Keratinocyte (primary cell): Measurements from ENCODE around the gene TAOK1. TPM values are rescaled to one million over a fixed set of nuclear protein-coding genes. Genes with fewer than 3 reads are reported as not detected.

Experiments used
- DNase-seq: peaks from one replicate; pipeline ENCODE4 v3.0.0-alpha.2; 2011; ENCODE audit warnings: low read depth, missing footprints, low spot score
- FAIRE-seq: peaks from 2 replicates; lab custom pipeline; 2011; peaks lifted over from hg19 to GRCh38; lab: Jason Lieb, UNC
- H2AFZ ChIP-seq: 2 replicates; pipeline ENCODE4 v1.6.0; 2012; ENCODE audit warnings: low read length, control low read depth, inconsistent platforms; ENCODE audit not compliant: control insufficient read depth
- H3K27ac ChIP-seq: 2 replicates; pipeline ENCODE4 v1.5.1; 2011; ENCODE audit warnings: low read length; ENCODE audit not compliant: control insufficient read depth, insufficient read depth
- H3K27me3 ChIP-seq: 3 replicates; pipeline ENCODE4 v1.6.0; 2011; ENCODE audit warnings: low read length; ENCODE audit not compliant: control insufficient read depth, insufficient read depth; ENCODE audit errors: extremely low read depth
- H3K36me3 ChIP-seq, 2 experiments: 2 replicates in 1 of 2; 3 replicates in 1 of 2; pipeline ENCODE4 v1.5.1; 2011; ENCODE audit warnings: low read length in 2 of 2, mild to moderate bottlenecking in 1 of 2; ENCODE audit not compliant: control insufficient read depth in 2 of 2, insufficient read depth in 2 of 2; ENCODE audit errors: extremely low read depth in 1 of 2
- H3K4me1 ChIP-seq: 3 replicates; pipeline ENCODE4 v1.5.1; 2011; ENCODE audit warnings: low read length; ENCODE audit not compliant: control insufficient read depth, insufficient read depth; ENCODE audit errors: extremely low read depth
- H3K4me2 ChIP-seq: 3 replicates; pipeline ENCODE4 v1.6.0; 2011; ENCODE audit warnings: low read depth, low read length; ENCODE audit not compliant: control insufficient read depth, insufficient read depth; ENCODE audit errors: extremely low read depth
- H3K4me3 ChIP-seq, 3 experiments: fragments of 200-600 bp in 1 of 3; sonication (generic) in 1 of 3; 2 replicates in 2 of 3; 3 replicates in 1 of 3; pipeline ENCODE4 v1.5.1; 2011 to 2016; ENCODE audit warnings: low read length in 3 of 3, mild to moderate bottlenecking in 3 of 3, control low read depth in 2 of 3, inconsistent platforms in 1 of 3, low read depth in 1 of 3, mixed read lengths in 1 of 3, mixed run types in 1 of 3, moderate library complexity in 1 of 3; ENCODE audit not compliant: control insufficient read depth in 2 of 3, insufficient read depth in 2 of 3; ENCODE audit errors: extremely low read depth in 1 of 3
- H3K79me2 ChIP-seq: 2 replicates; pipeline ENCODE4 v1.6.0; 2012; ENCODE audit warnings: low read length; ENCODE audit not compliant: control insufficient read depth, insufficient read depth
- H3K9ac ChIP-seq: 3 replicates; pipeline ENCODE4 v1.6.0; 2011; ENCODE audit warnings: low read length; ENCODE audit not compliant: control insufficient read depth, insufficient read depth; ENCODE audit errors: extremely low read depth
- H3K9me1 ChIP-seq: 3 replicates; pipeline ENCODE4 v1.6.0; 2011; ENCODE audit warnings: low read length; ENCODE audit not compliant: control insufficient read depth, insufficient read depth; ENCODE audit errors: extremely low read depth
- H3K9me3 ChIP-seq: 2 replicates; pipeline ENCODE4 v1.5.1; 2012; ENCODE audit warnings: low read depth, low read length; ENCODE audit not compliant: control insufficient read depth
- H4K20me1 ChIP-seq: 3 replicates; pipeline ENCODE4 v1.6.0; 2011; ENCODE audit warnings: low read length; ENCODE audit not compliant: control insufficient read depth, insufficient read depth; ENCODE audit errors: extremely low read depth
- CTCF ChIP-seq, 3 experiments: IDR thresholded peaks in 1 of 3; conservative IDR thresholded peaks in 1 of 3; optimal IDR thresholded peaks in 1 of 3; 2 replicates in 2 of 3; 3 replicates in 1 of 3; pipeline versions ENCODE3 to v1.5.1; 2011; ENCODE audit warnings: low read length in 3 of 3, mild to moderate bottlenecking in 3 of 3, moderate library complexity in 2 of 3, control low read depth in 1 of 3, inconsistent platforms in 1 of 3; ENCODE audit not compliant: insufficient read depth in 2 of 3; ENCODE audit errors: extremely low read depth in 1 of 3
- EZH2 ChIP-seq: IDR thresholded peaks from one replicate; pipeline ENCODE4 v1.6.1; 2012; ENCODE audit warnings: inconsistent platforms, mild to moderate bottlenecking, low read length, moderate library complexity
- dilution Hi-C: fragments of 300-500 bp; cut with MboI; formaldehyde crosslinking; loops from one replicate; pipeline ENCODE4 v1.7.0; 2020; ENCODE audit warnings: low sequenced_read_pairs; ENCODE audit not compliant: extremely low pct_ligation_motif_present
- polyA plus RNA-seq, 5 experiments: library from polyadenylated mRNA; depleted of rRNA in 3 of 5; stranded (reverse) in 3 of 5; stranded (forward) in 1 of 5; unstranded in 1 of 5; fragments of >200 nt; gene quantifications; 1 replicate in 1 of 5; 2 replicates in 3 of 5; 3 replicates in 1 of 5; pipeline versions ENCODE4 v1.2.1 to v1.2.3, GENCODE V29; 2011 to 2012; ENCODE audit warnings: missing spikeins in 2 of 5, low read depth in 1 of 5, low replicate concordance in 1 of 5

Gene TAOK1
- polyA plus RNA-seq, 1 donor (not counting 4 experiments of a cell fraction or from before 2014, with no cell fraction given) = 26.7 TPM

- dilution Hi-C loops = no loop called here
- H4K20me1 ChIP-seq = no peaks in the 10 kb centered on the region
- FAIRE-seq = no peak
- no peak overlapping the region for H3K4me2 ChIP-seq
- H3K4me3 ChIP-seq = no peak overlapping the region
- no peaks in the 10 kb centered on the region for H3K9me3 ChIP-seq
- no peaks in the 10 kb centered on the region for H3K79me2 ChIP-seq
- H3K9me1 ChIP-seq = no peaks in the 10 kb centered on the region
- H3K27ac ChIP-seq = no peak overlapping the region
- DNase-seq = no peak
- TF ChIP-seq EZH2 (no peak), CTCF (optimal IDR thresholded peaks at IDR 0.05 in 1 of 3, IDR thresholded peaks at IDR 0.05 in 1 of 3, conservative IDR thresholded peaks at IDR 0.05 in 1 of 3; ENCODE audit: extremely low read depth in 1 of 3, insufficient read depth in 2 of 3, low read length in 3 of 3) (no peak)
- H3K27me3 ChIP-seq = no peaks in the 10 kb centered on the region
- H3K9ac ChIP-seq = no peak overlapping the region
- H3K4me1 ChIP-seq = peaks cover 3% of the 10 kb centered on the region
- H3K36me3 ChIP-seq = no peaks in the 10 kb centered on the region
- no peak overlapping the region for H2AFZ ChIP-seq
Observed at GRCh38 chr17:29364691-29365090, 25.5 kb upstream of the TAOK1 start.

GRCh38 chr17:29368161-29368560 is 22.0 kb upstream of the TAOK1 start:
- FAIRE-seq (no peak), DNase-seq (no peak)
- Histone ChIP-seq H3K4me3 (no peak overlapping the region), H3K27ac (no peak overlapping the region), H3K9me1 (no peaks in the 10 kb centered on the region), H3K4me1 (peaks cover 3% of the 10 kb centered on the region), H3K4me2 (no peak overlapping the region), H3K79me2 (no peaks in the 10 kb centered on the region), H2AFZ (no peak overlapping the region), H3K36me3 (no peaks in the 10 kb centered on the region), H3K9ac (no peak overlapping the region), H3K27me3 (no peaks in the 10 kb centered on the region), H4K20me1 (no peaks in the 10 kb centered on the region), H3K9me3 (no peaks in the 10 kb centered on the region)
- dilution Hi-C loops = no loop called here
- TF ChIP-seq EZH2 (no peak), CTCF (optimal IDR thresholded peaks at IDR 0.05 in 1 of 3, IDR thresholded peaks at IDR 0.05 in 1 of 3, conservative IDR thresholded peaks at IDR 0.05 in 1 of 3; ENCODE audit: extremely low read depth in 1 of 3, insufficient read depth in 2 of 3, low read length in 3 of 3) (no peak)
